Ishikawa (cell line): Measurements from ENCODE around the gene THRB.

Experiments used
- EP300 ChIP-seq: IDR thresholded peaks from 2 replicates; pipeline ENCODE4 v1.6.1; 2012; ENCODE audit warnings: borderline replicate concordance
- FOXM1 ChIP-seq: IDR thresholded peaks from 2 replicates; pipeline ENCODE4 v1.6.1; 2012; ENCODE audit warnings: low read depth, borderline replicate concordance
- MAX ChIP-seq: IDR thresholded peaks from 2 replicates; pipeline ENCODE4 v1.6.1; 2012
- RAD21 ChIP-seq: IDR thresholded peaks from 2 replicates; pipeline ENCODE4 v1.6.1; 2012; ENCODE audit warnings: low read depth
- TAF1 ChIP-seq: IDR thresholded peaks from 2 replicates; pipeline ENCODE4 v1.6.1; 2012; ENCODE audit warnings: low read depth, mild to moderate bottlenecking
- TCF12 ChIP-seq: IDR thresholded peaks from 2 replicates; pipeline ENCODE4 v1.6.1; 2012; ENCODE audit warnings: low read depth
- YY1 ChIP-seq: IDR thresholded peaks from 2 replicates; pipeline ENCODE4 v1.6.1; 2012; ENCODE audit warnings: low read depth
- ZBTB7A ChIP-seq: IDR thresholded peaks from 2 replicates; pipeline ENCODE4 v1.6.1; 2012; ENCODE audit warnings: low read depth

DNA sequence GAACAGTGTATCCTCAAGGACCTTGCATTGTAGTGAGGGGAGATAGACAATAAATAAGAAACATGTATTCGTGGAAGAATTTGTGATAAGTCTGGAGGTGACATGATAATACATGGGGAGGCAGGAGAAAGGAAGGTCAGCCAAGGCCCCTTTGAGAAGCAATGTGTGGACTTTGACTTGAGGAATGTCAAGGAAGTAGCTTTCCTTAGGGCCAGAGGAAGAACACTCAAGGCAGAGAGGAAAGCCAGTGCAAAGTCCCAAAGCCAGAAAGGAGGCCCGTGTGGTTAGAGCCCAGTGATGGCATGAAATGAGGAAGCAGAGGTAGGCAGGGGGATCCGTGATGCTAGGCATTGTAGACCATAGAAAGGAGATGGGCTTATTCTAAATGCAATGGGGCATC lies 357.3 kb downstream of the THRB start:
- TF ChIP-seq RAD21 (no peak), EP300 (no peak), MAX (no peak), ZBTB7A (no peak), TAF1 (no peak), TCF12 (no peak), FOXM1 (no peak), YY1 (no peak)
